Measurements from ENCODE around the gene SSNA1. TPM values are rescaled to one million over a fixed set of nuclear protein-coding genes. Genes with fewer than 3 reads are reported as not detected.

Gene SSNA1
- total RNA-seq, 1 donor, result 59.7 TPM

GRCh38 chr9:137221506-137222111 is 33.1 kb downstream of the SSNA1 start:
- Histone ChIP-seq H3K9me3 (ENCODE audit: low read depth, low read length) (no peaks in the 10 kb centered on the region), H3K4me2 (ENCODE audit: insufficient read depth, low read length) (peak overlapping the region; percentile 43), H3K4me3 (ENCODE audit: insufficient read depth, low read length) (peak overlapping the region; percentile 57), H3K79me2 (ENCODE audit: insufficient read depth, low read length) (no peaks in the 10 kb centered on the region), H3K27me3 (ENCODE audit: insufficient read depth, low read length) (no peaks in the 10 kb centered on the region), H3K36me3 (ENCODE audit: insufficient read depth, low read length) (no peaks in the 10 kb centered on the region), H2AFZ (ENCODE audit: low read length) (no peak overlapping the region), H4K20me1 (ENCODE audit: insufficient read depth, low read length) (no peaks in the 10 kb centered on the region), H3K4me1 (ENCODE audit: insufficient read depth, low read length) (peaks cover 23% of the 10 kb centered on the region), H3K27ac (ENCODE audit: low read depth, low read length) (no peak overlapping the region)
- DNase-seq (ENCODE audit: insufficient read length, low spot score, missing footprints), result no peak
- no peak for TF ChIP-seq CTCF (IDR thresholded peaks at IDR 0.05; ENCODE audit: extremely low read depth, low read depth, low read length)

GRCh38 chr9:137222190-137223077 is 34.0 kb downstream of the SSNA1 start, which contains the start of gene RNF208:
Gene RNF208, minus strand, starts transcription at chr9:137222240. Its CDS starts 1,028 bp downstream, at chr9:137221212.
- no peaks in the 10 kb centered on the region for H4K20me1 ChIP-seq (ENCODE audit: insufficient read depth, low read length)
- peaks cover 19% of the 10 kb centered on the region for H3K4me1 ChIP-seq (ENCODE audit: insufficient read depth, low read length)
- H3K4me3 ChIP-seq (ENCODE audit: insufficient read depth, low read length), result peak within 1 kb of the TSS; percentile 90
- no peaks in the 10 kb centered on the region for H3K79me2 ChIP-seq (ENCODE audit: insufficient read depth, low read length)
- H3K36me3 ChIP-seq (ENCODE audit: insufficient read depth, low read length), result no peaks in the 10 kb centered on the region
- H3K4me2 ChIP-seq (ENCODE audit: insufficient read depth, low read length), result peak within 1 kb of the TSS; percentile 86
- no peak within 1 kb of the TSS for H3K27ac ChIP-seq (ENCODE audit: low read depth, low read length)
- TF ChIP-seq CTCF (IDR thresholded peaks at IDR 0.05; ENCODE audit: extremely low read depth, low read depth, low read length), result no peak
- H2AFZ ChIP-seq (ENCODE audit: low read length), result peak within 1 kb of the TSS; percentile 51
- DNase-seq (ENCODE audit: insufficient read length, low spot score, missing footprints), result no peak
- no peaks in the 10 kb centered on the region for H3K9me3 ChIP-seq (ENCODE audit: low read depth, low read length)
- H3K27me3 ChIP-seq (ENCODE audit: insufficient read depth, low read length), result no peaks in the 10 kb centered on the region

- H2AFZ ChIP-seq (ENCODE audit: low read length), result peak overlapping the region; percentile 91
- no peaks in the 10 kb centered on the region for H3K36me3 ChIP-seq (ENCODE audit: insufficient read depth, low read length)
- no peaks in the 10 kb centered on the region for H3K79me2 ChIP-seq (ENCODE audit: insufficient read depth, low read length)
- peak; percentile 100 for DNase-seq (ENCODE audit: insufficient read length, low spot score, missing footprints)
- H3K4me2 ChIP-seq (ENCODE audit: insufficient read depth, low read length), result peak overlapping the region; percentile 87
- peaks cover 18% of the 10 kb centered on the region for H3K4me1 ChIP-seq (ENCODE audit: insufficient read depth, low read length)
- peak overlapping the region; percentile 86 for H3K27ac ChIP-seq (ENCODE audit: low read depth, low read length)
- H3K9me3 ChIP-seq (ENCODE audit: low read depth, low read length), result no peaks in the 10 kb centered on the region
- TF ChIP-seq CTCF (IDR thresholded peaks at IDR 0.05; ENCODE audit: extremely low read depth, low read depth, low read length), result no peak
- no peaks in the 10 kb centered on the region for H3K27me3 ChIP-seq (ENCODE audit: insufficient read depth, low read length)
- peak overlapping the region; percentile 90 for H3K4me3 ChIP-seq (ENCODE audit: insufficient read depth, low read length)
- no peaks in the 10 kb centered on the region for H4K20me1 ChIP-seq (ENCODE audit: insufficient read depth, low read length)
Observed at GRCh38 chr9:137223078-137223970, 34.8 kb downstream of the SSNA1 start.
